ENCODE results near the gene GRK5. TPM values are rescaled to one million over a fixed set of nuclear protein-coding genes. Genes with fewer than 3 reads are reported as not detected.

Gene GRK5
- total and polyA plus RNA-seq, 9 of the 15 experiments (the other 6 are each of a cell fraction or from before 2014, with no cell fraction given): 0.46 to 0.83 (median 0.67) TPM; not detected in 2

DNA sequence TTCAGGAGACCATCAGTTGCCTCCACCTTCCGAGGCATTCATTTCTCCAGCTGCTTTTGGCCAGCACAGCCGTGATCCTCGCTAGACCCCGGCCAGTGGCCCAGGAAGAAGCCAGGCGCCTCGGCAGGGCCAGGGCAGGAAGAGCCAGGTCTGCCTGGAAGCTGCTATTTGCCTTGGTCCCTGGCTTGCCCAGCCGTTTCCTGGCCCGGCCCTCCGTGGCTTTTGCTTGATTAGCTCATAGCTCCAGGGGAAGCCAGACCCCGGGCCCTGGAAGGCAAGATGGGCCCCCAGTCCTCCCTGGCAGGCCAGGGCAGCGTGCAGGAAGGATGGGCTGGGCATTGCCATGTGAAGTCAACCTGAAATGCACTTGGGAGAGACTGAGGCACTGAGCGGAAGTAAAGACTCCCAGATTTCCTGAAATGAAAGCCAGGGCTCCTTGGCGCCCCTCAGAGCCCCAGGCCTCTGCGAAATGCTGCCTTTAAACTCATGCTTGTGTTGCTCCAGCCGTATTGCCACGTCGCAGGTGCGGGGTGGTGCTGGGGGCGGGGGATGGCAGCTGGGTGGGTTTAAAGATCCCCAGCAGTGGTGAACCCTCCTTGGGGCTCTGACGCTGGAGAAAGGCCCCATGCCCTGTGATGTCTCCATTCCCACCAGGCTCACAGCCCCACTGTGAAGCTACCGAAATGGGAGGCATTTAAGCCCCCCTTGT lies 160.6 kb downstream of the GRK5 start:
- Histone ChIP-seq H3K79me2 (ENCODE audit: control insufficient read depth, insufficient read depth, low read length) (no peaks in the 10 kb centered on the region), H3K9ac (ENCODE audit: insufficient read depth in 1 of 2, low read depth in 2 of 2, low read length in 2 of 2) (no peak overlapping the region), H4K20me1 (replicated peaks; ENCODE audit: control insufficient read depth, insufficient read depth, low read length) (no peaks in the 10 kb centered on the region), H3K4me1 (replicated peaks in 1 of 2; ENCODE audit: control insufficient read depth in 2 of 2, insufficient read depth in 2 of 2, low read length in 2 of 2) (peaks cover 0 to 8% of the 10 kb centered on the region in 2 experiments; a peak in 2 of 5 replicates), H2AFZ (ENCODE audit: low read depth, low read length) (no peak overlapping the region), H3K4me3 (no peak overlapping the region), H3K36me3 (ENCODE audit: control insufficient read depth, insufficient read depth, low read length) (no peaks in the 10 kb centered on the region), H3K4me2 (ENCODE audit: insufficient read depth, low read length) (no peak overlapping the region), H3K27ac (ENCODE audit: extremely low read depth, low read depth, low read length) (no peak overlapping the region), H3K9me3 (replicated peaks; ENCODE audit: control insufficient read depth, insufficient read depth, low read depth, low read length) (no peaks in the 10 kb centered on the region), H3K27me3 (ENCODE audit: control insufficient read depth in 2 of 2, insufficient read depth in 2 of 2, low read length in 2 of 2) (peaks cover 0 to 44% of the 10 kb centered on the region in 2 experiments; a peak in 3 of 5 replicates), H3K9me1 (ENCODE audit: control insufficient read depth, insufficient read depth, low read length) (no peaks in the 10 kb centered on the region)
- in situ Hi-C loops (cut with MboI): no loop called here
- ChIA-PET CTCF (ENCODE audit: low intra/inter-chr PET ratio) (no interaction called here), POLR2A (interaction anchor here (0.7 kb wide), 1 partner anchor 114 kb away, joined by 3 read pairs; no protein-coding TSS in a partner anchor)
- ATAC-seq (no peak), DNase-seq (ENCODE audit: extremely low read depth in 1 of 4, low spot score in 3 of 4) (no peak), FAIRE-seq (no peak)
- intact Hi-C loops (cut with micrococcal nuclease): no loop called here
- BruUV-seq (replicated peaks): no TSS peak
- WGBS (ENCODE audit: insufficient coverage, low coverage, missing lambda C conversion rate): 17% methylated on average over 8 of the region's 21 CpGs
- TF ChIP-seq MECOM (CRISPR knock-in tag; IDR thresholded peaks at IDR 0.05) (no peak), KDM4B (IDR thresholded peaks at IDR 0.05; ENCODE audit: borderline replicate concordance in 2 of 2, low read depth in 1 of 2) (no peak), POLR3A (IDR thresholded peaks at IDR 0.05; ENCODE audit: borderline replicate concordance, extremely low read depth, insufficient read depth, insufficient read length) (no peak), NELFE (IDR thresholded peaks at IDR 0.05; ENCODE audit: insufficient read depth, insufficient read length) (no peak), ZNF75A (CRISPR knock-in tag; IDR thresholded peaks at IDR 0.05) (no peak), STAT5A (IDR thresholded peaks at IDR 0.05; ENCODE audit: borderline replicate concordance, low read length) (no peak), SIN3A (IDR thresholded peaks at IDR 0.05; ENCODE audit: borderline replicate concordance in 2 of 2, control insufficient read depth in 1 of 2, low read depth in 2 of 2, low read length in 2 of 2) (no peak), FOXK1 (CRISPR knock-in tag; IDR thresholded peaks at IDR 0.05; ENCODE audit: borderline replicate concordance) (no peak), TCFL5 (CRISPR knock-in tag; conservative IDR thresholded peaks at IDR 0.05) (no peak)
- TF ChIP-seq, protein P1, sequence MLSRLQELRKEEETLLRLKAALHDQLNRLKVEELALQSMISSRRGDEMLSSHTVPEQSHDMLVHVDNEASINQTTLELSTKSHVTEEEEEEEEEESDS (CRISPR knock-in tag; IDR thresholded peaks at IDR 0.05): no peak
- TF ChIP-seq, protein P2, sequence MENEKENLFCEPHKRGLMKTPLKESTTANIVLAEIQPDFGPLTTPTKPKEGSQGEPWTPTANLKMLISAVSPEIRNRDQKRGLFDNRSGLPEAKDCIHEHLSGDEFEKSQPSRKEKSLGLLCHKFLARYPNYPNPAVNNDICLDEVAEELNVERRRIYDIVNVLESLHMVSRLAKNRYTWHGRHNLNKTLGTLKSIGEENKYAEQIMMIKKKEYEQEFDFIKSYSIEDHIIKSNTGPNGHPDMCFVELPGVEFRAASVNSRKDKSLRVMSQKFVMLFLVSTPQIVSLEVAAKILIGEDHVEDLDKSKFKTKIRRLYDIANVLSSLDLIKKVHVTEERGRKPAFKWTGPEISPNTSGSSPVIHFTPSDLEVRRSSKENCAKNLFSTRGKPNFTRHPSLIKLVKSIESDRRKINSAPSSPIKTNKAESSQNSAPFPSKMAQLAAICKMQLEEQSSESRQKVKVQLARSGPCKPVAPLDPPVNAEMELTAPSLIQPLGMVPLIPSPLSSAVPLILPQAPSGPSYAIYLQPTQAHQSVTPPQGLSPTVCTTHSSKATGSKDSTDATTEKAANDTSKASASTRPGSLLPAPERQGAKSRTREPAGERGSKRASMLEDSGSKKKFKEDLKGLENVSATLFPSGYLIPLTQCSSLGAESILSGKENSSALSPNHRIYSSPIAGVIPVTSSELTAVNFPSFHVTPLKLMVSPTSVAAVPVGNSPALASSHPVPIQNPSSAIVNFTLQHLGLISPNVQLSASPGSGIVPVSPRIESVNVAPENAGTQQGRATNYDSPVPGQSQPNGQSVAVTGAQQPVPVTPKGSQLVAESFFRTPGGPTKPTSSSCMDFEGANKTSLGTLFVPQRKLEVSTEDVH (IDR thresholded peaks at IDR 0.05; ENCODE audit: low read depth, partially characterized antibody): no peak
- TF ChIP-seq, protein P3, sequence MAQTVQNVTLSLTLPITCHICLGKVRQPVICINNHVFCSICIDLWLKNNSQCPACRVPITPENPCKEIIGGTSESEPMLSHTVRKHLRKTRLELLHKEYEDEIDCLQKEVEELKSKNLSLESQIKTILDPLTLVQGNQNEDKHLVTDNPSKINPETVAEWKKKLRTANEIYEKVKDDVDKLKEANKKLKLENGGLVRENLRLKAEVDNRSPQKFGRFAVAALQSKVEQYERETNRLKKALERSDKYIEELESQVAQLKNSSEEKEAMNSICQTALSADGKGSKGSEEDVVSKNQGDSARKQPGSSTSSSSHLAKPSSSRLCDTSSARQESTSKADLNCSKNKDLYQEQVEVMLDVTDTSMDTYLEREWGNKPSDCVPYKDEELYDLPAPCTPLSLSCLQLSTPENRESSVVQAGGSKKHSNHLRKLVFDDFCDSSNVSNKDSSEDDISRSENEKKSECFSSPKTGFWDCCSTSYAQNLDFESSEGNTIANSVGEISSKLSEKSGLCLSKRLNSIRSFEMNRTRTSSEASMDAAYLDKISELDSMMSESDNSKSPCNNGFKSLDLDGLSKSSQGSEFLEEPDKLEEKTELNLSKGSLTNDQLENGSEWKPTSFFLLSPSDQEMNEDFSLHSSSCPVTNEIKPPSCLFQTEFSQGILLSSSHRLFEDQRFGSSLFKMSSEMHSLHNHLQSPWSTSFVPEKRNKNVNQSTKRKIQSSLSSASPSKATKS (CRISPR knock-in tag; IDR thresholded peaks at IDR 0.05): no peak
- TF ChIP-seq, protein P4, sequence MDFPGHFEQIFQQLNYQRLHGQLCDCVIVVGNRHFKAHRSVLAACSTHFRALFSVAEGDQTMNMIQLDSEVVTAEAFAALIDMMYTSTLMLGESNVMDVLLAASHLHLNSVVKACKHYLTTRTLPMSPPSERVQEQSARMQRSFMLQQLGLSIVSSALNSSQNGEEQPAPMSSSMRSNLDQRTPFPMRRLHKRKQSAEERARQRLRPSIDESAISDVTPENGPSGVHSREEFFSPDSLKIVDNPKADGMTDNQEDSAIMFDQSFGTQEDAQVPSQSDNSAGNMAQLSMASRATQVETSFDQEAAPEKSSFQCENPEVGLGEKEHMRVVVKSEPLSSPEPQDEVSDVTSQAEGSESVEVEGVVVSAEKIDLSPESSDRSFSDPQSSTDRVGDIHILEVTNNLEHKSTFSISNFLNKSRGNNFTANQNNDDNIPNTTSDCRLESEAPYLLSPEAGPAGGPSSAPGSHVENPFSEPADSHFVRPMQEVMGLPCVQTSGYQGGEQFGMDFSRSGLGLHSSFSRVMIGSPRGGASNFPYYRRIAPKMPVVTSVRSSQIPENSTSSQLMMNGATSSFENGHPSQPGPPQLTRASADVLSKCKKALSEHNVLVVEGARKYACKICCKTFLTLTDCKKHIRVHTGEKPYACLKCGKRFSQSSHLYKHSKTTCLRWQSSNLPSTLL (IDR thresholded peaks at IDR 0.05): no peak

All from K562 (cell line).